HCT116 (cell line): ENCODE results near the gene CLASP2.

Experiments
- CTCF ChIP-seq, 3 experiments: fragments of 200-600 bp in 1 of 3; sonication (generic) in 1 of 3; IDR thresholded peaks in 2 of 3; conservative IDR thresholded peaks in 1 of 3; 2 replicates each; pipeline ENCODE4 v1.5.1; 2012 to 2017; ENCODE audit warnings: low read depth in 2 of 3, low read length in 2 of 3, antibody characterized with exemption in 1 of 3, borderline replicate concordance in 1 of 3, control low read depth in 1 of 3, mild to moderate bottlenecking in 1 of 3, mixed read lengths in 1 of 3, mixed run types in 1 of 3, moderate library complexity in 1 of 3; ENCODE audit not compliant: insufficient read depth in 1 of 3
- POLR2A ChIP-seq: IDR thresholded peaks from 2 replicates; pipeline ENCODE4 v1.7.0; 2011; ENCODE audit warnings: borderline replicate concordance; ENCODE audit not compliant: insufficient read depth, insufficient read length; ENCODE audit errors: extremely low read depth
- ZNF274 ChIP-seq: fragments of 200-500 bp; sonication (Bioruptor generic); IDR thresholded peaks from 2 replicates; pipeline ENCODE4 v1.6.1; 2014; ENCODE audit warnings: mild to moderate bottlenecking, low read depth, low read length, inconsistent platforms
- TF ChIP-seq, protein P1 (sequence below): IDR thresholded peaks from 2 replicates; pipeline ENCODE4 v1.6.1; 2012

- TF ChIP-seq ZNF274 (no peak), CTCF (IDR thresholded peaks at IDR 0.05 in 2 of 3, conservative IDR thresholded peaks at IDR 0.05 in 1 of 3; ENCODE audit: borderline replicate concordance in 1 of 3, insufficient read depth in 1 of 3, low read depth in 2 of 3, low read length in 2 of 3) (no peak), POLR2A (no peak)
- TF ChIP-seq, protein P1, sequence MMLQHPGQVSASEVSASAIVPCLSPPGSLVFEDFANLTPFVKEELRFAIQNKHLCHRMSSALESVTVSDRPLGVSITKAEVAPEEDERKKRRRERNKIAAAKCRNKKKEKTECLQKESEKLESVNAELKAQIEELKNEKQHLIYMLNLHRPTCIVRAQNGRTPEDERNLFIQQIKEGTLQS = no peak
Measured at GRCh38 chr3:33577588-33577987, 140.5 kb downstream of the CLASP2 start.
